Endometrial microvascular endothelial cells (primary cell): ENCODE data around the gene ADAM11. TPM values are rescaled to one million over a fixed set of nuclear protein-coding genes. Genes with fewer than 3 reads are reported as not detected.
"Not testable (repeated sequence)": the region's sequence is repeated elsewhere in the genome, so short reads cannot be mapped to it uniquely, and the experiment has no call there.

Source experiments
- in situ Hi-C: cut with HindIII; loops from 2 replicates; pipeline ENCODE4 v1.10.0; 2017; ENCODE audit warnings: low sequenced_read_pairs, low pct_unique_long_range_greater_than_20kb; ENCODE audit errors: inconsistent ontology term
- total RNA-seq: library from RNA; depleted of rRNA; stranded (reverse); fragments of >200 nt; gene quantifications from one replicate; pipeline ENCODE4 v1.2.3, GENCODE V29; 2015; ENCODE audit errors: inconsistent ontology term

ADAM11 gene
- total RNA-seq, 1 donor from 2014 or later = 0.19 TPM

DNA sequence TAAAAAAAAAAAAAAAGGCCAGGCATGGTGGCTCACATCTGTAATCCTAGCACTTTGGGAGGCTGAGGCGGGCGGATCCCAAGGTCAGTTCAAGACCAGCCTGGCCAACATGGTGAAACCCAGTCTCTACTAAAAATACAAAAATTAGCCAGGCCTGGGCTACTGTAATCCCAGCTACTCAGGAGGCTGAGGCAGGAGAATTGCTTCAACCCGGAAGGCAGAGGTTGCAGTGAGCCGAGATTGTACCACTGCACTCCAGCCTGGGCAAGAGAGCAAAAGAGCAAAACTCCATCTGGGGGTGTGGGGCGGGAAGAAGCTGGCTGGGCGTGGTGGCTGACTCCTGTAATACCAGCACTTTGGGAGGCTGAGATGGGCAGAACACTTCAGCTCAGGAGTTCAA is 59.7 kb downstream of the ADAM11 start:
- in situ Hi-C loops = not testable (repeated sequence)

DNA sequence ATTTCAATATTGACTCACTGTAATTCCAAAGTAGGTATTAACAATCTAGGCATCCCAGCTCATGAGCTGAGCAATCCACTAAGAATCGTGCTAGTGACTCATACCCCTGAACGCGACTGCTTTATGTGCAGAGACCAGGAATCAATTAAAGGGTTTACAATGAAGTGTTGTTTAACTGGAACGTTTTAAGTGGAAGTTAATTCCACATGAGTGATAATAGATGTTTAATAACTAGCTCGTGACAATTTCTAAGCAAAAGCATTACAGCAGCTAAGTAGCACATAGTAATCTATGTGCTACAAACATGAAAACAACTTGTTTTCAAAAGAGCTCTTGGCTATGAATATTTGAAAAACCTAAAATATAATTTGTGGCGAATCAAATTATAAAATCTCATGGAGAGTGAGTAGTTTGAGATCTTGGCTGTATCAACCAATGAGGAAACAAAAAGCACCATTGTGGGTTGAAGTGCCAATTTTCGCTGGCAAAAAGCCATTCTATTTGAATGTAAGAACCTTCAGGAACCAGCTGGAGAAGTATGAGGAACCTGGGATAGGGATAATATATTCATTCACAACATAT is 61.9 kb downstream of the ADAM11 start:
- in situ Hi-C loops = no loop called here

DNA sequence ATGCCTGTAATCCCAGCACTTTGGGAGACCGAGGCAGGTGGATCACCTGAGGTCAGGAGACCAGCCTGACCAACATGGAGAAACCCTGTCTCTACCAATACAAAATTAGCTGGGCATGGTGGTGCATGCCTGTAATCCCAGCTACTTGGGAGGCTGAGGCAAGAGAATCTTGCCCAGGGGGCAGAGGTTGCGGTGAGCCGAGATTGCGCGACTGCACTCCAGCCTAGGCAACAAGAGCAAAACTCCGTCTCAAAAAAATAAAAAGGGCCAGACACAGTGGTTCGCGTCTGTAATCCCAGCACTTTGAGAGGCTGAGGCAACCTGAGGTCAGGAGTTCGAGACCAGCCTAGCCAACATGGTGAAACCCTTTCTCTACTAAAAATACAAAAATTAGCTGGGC is 66.4 kb downstream of the ADAM11 start:
- in situ Hi-C loops = not testable (repeated sequence)

DNA sequence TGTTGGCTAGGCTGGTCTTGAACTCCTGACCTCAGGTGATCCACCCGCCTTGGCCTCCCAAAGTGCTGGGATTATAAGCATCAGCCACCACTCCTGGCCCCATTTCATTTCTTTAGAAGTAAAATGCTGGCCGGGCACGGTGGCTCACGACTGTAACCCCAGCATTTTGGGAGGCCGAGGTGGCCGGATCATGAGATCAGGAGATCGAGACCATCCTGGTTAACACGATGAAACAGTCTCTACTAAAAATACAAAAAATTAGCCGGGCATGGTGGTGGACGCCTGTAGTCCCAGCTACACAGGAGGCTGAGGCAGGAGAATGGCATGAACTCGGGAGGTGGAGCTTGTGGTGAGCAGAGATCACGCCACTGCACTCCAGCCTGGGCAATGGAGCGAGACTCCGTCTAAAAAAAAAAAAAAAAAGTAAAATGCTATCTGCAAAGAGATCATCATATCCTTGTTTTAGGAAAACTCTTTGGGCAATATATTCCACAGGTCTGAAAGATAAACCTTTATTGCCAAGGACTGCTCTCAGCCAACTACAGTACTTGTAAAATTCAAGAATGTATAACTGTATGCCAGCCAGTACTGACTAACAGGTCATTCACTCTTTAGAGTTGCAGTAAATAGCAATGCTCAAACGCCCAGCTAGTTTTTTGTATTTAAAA is 67.5 kb downstream of the ADAM11 start:
- in situ Hi-C loops = no loop called here

DNA sequence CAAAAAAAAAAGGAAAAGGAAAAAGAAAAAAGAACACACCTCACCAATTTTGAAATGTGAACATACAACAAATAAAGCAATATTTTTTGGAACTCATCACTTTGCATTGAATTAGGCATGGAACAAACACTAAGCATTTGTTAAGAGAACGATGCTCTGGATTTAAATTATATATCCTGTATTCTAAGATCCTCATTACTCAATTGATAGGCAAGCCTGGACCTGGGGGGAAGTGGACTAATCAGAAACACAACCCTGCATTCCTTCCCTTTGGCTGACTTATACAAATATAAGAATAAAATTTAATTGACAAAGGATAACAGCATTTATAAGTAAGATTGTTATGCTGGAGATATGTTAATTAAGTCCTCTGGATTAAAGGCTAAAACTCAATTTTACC is 69.1 kb downstream of the ADAM11 start:
- in situ Hi-C loops = no loop called here

DNA sequence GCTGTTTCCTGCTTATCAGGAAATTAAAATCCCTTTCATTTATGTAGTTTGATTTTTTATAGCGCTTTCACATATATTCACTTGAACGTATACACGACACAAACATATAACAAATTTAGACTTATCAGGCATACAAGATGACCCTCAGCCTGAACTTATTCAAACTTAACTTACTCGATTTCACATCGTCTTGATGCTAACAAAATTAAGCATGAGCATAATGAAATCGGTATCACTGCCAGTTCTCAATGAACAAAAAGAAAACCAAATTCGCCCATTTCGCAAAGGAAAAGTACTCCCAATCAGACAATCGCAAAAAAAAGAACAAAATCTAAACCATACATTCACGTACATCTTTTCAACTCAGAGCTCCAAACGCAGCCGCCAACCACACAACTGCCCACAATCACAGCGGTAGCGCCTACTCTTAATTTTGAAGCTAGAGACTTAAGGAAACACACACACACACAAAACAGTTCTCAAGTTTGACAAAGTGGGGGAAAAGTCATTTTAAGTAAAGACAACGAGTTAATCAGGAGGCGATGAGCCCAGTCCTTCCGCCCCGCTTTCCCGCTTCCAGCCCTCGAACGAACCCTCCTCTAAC is 70.2 kb downstream of the ADAM11 start:
- in situ Hi-C loops = no loop called here

DNA sequence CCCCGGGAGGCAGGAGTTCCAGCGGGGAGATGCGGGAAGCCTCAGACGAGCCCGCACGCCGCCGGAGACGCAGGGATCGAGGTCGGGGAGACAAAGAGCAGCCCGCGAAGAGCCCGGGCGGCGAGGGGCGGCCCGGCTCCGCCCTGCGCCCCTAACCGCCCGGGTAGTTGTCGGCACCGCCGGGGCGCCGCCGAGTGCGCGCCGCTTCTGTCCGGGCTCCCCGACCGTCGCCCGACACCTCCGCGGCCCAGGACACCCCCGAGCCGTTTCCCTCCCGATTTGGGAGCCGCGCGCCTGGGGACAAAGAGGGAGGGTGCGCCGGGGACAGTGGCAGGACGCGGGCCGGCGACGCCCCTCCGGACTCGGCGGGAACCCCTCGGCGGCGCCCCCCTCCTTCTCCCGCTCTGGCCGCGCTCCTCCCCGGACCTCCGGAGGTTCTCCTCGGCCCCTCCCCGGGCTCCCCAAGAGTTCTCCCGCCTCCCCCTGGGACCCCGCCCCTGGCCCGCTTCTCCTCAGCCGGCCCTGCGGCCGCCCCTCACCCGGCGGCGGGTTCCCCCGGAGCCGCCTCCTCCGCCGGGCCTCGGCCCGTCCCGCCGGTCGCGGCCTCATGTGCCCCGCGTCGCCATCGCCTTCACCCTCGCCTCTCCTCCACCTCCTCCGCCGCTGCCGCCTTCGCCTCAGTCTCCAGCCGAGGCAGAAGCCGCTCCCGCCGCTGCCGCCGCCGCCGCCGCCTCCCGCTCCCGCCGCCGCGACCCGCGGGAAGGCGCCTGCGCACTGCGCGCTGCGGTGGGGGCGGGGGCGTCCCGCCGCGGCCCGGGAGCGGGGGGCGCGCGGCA is 71.0 kb downstream of the ADAM11 start, which contains the start of gene GJC1:
GJC1 (minus strand) TSS at position 765 of the 836 bp plus-strand sequence. CDS start 24,470 bp downstream, outside the sequence.
- in situ Hi-C loops = no loop called here

DNA sequence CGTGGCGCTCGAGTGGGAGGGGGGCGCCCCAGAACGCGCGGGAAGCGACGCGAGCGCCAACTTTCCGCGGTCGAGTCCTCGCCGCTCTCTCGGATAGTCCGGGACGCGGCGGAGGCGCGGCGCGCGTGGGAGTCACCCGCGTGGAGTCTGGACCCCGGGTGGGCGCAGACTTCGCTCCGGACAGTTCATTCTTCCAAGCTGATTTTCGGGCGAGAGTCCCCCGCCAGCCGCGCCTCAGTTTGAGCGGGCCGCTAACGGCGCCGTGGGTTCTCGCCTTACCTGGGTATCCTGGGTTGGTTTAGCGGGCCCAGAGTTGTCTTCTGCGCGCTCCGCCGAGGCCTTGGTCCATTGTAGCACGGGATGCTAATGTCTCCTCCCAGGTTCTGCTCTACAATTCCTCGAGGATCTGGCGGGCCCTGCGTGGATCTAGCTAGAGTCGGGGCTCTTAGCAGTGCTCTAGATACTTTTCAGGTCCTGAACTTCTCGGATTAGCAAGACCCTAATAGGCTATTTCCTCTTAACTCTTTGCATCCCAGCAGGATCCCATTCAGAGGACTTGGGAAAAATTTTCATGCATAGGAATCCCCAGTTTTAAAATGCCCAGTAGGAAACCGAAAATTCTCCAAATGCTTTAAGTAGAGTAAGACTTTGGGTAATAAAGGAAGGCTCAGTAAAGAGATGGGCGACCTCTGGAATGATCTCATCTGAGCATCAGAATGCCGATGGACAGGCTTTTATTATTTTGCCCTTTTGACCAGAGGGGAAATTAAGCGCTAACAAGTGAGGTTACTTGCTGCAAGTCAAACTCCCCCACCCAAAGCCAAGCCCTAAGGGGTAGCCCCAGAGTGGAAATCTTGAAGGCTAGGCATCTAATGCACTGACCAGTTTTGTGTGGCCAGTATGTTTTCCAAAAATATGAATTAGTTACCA is 71.8 kb downstream of the ADAM11 start:
- in situ Hi-C loops = no loop called here

DNA sequence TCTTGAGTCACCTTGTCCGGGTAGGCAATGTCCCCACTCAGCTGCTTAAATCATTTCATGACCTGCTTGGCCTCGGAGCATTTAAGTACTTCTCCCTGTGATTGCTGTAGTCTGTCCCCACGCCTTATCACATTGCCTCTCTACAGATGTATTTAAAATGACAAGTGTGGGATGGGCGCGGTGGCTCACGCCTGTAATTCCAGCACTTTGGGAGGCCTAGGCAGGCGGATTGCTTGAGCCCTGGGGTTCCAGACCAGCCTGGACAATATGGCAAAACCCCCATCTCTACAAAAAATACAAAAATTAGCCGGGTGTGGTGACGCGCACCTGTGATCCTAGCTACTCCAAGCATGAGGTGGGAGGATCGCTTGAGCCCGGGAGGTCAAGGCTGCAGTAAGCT is 72.6 kb downstream of the ADAM11 start:
- in situ Hi-C loops = no loop called here

Other genes starting within 250 kb of the ADAM11 start
- 1.1 TPM for gene FZD2, start 201.5 kb upstream of the ADAM11 start, total RNA-seq
- gene MEIOC, start 102.5 kb upstream of the ADAM11 start, total RNA-seq = under 0.01 TPM
- 29.4 TPM for gene CCDC43, start 69.2 kb upstream of the ADAM11 start, total RNA-seq
- gene DBF4B, start 50.3 kb upstream of the ADAM11 start, total RNA-seq = 12.8 TPM
- gene GJC1, start 71.3 kb downstream of the ADAM11 start, total RNA-seq = 18.2 TPM
- not detected for gene HIGD1B, start 88.9 kb downstream of the ADAM11 start, total RNA-seq
- 122 TPM for gene EFTUD2, start 140.5 kb downstream of the ADAM11 start, total RNA-seq
- gene GFAP, start 156.5 kb downstream of the ADAM11 start, total RNA-seq = not detected
- gene KIF18B, start 188.8 kb downstream of the ADAM11 start, total RNA-seq = 30.1 TPM
- gene C1QL1, start 209.3 kb downstream of the ADAM11 start, total RNA-seq = not detected